ENCODE measurements around the gene RUSC1. TPM values are rescaled to one million over a fixed set of nuclear protein-coding genes. Genes with fewer than 3 reads are reported as not detected.

The RUSC1 gene
- total RNA-seq, 1 experiment from 2014 or later: 80.3 TPM

DNA sequence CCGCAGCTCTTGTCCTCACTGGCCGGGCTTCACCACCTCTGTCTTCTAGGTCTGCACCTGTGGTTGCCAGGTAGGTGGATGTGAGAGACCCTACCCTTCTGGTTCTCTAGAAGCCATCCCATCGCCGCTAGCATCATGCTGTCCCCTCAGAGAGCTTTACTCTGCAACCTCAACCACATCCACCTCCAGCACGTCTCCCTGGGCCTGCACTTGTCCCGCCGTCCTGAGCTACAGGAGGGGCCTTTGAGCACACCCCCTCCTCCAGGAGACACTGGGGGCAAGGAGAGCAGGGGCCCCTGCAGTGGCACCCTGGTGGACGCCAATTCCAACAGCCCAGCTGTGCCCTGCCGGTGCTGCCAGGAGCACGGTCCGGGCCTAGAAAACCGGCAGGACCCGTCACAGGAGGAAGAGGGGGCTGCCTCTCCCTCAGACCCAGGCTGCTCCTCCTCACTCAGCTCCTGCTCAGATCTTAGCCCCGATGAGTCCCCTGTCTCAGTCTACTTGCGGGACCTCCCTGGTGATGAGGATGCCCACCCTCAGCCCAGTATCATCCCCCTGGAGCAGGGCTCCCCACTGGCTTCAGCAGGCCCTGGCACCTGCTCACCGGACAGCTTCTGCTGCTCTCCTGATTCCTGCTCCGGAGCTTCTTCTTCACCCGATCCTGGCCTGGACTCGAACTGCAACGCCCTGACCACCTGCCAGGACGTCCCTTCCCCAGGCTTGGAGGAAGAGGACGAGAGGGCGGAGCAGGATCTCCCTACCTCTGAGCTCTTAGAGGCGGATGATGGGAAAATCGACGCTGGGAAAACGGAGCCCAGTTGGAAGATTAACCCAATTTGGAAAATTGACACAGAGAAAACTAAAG, 1.2 kb downstream of the RUSC1 start:
- POLR2A ChIA-PET (ENCODE audit: unreplicated experiment): interaction anchor here (0.6 to 0.9 kb wide), 4 partner anchors 60 to 405 kb away, joined by 3 to 7 read pairs (median 4); partner anchors contain the start of gene SCAMP3
- peak overlapping the region; percentile 80 for H3K4me3 ChIP-seq (ENCODE audit: low read length)
- H3K79me2 ChIP-seq (ENCODE audit: low read length): peaks cover 25% of the 10 kb centered on the region
- no peak overlapping the region for H3K27ac ChIP-seq (ENCODE audit: low read length)
- H4K20me1 ChIP-seq (ENCODE audit: low read length): no peaks in the 10 kb centered on the region
- DNase-seq (no peak), ATAC-seq (no peak)
- peaks cover 21% of the 10 kb centered on the region for H3K4me1 ChIP-seq (ENCODE audit: insufficient read depth, low read length)
- CTCF ChIA-PET: interaction anchor here (0.6 to 0.7 kb wide), 4 partner anchors 44 to 183 kb away, joined by 3 to 4 read pairs (median 3); partner anchors contain the start of gene CLK2
- peak overlapping the region; percentile 84; the same call in 1 of the 2 replicates for H3K9ac ChIP-seq (ENCODE audit: low read length)
- H3K4me2 ChIP-seq (ENCODE audit: low read length): peak overlapping the region; percentile 93
- no peaks in the 10 kb centered on the region for H3F3A ChIP-seq (ENCODE audit: low read length, unreplicated experiment)
- no peaks in the 10 kb centered on the region for H3K9me3 ChIP-seq (ENCODE audit: low read length)
- no peak overlapping the region for H2AFZ ChIP-seq (ENCODE audit: low read length)
- BruUV-seq (replicated peaks): TSS peak; percentile 25
- H3K36me3 ChIP-seq (ENCODE audit: low read depth, low read length): peaks cover 12% of the 10 kb centered on the region
- H3K9me2 ChIP-seq (replicated peaks; ENCODE audit: low read length): no peaks in the 10 kb centered on the region
- TF ChIP-seq EZH2phosphoT487 (IDR thresholded peaks at IDR 0.05; ENCODE audit: borderline replicate concordance, low read length) (no peak), EZH2 (IDR thresholded peaks at IDR 0.05; ENCODE audit: low read length, unreplicated experiment) (no peak)
- TF ChIP-seq, protein P1, sequence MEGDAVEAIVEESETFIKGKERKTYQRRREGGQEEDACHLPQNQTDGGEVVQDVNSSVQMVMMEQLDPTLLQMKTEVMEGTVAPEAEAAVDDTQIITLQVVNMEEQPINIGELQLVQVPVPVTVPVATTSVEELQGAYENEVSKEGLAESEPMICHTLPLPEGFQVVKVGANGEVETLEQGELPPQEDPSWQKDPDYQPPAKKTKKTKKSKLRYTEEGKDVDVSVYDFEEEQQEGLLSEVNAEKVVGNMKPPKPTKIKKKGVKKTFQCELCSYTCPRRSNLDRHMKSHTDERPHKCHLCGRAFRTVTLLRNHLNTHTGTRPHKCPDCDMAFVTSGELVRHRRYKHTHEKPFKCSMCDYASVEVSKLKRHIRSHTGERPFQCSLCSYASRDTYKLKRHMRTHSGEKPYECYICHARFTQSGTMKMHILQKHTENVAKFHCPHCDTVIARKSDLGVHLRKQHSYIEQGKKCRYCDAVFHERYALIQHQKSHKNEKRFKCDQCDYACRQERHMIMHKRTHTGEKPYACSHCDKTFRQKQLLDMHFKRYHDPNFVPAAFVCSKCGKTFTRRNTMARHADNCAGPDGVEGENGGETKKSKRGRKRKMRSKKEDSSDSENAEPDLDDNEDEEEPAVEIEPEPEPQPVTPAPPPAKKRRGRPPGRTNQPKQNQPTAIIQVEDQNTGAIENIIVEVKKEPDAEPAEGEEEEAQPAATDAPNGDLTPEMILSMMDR (conservative IDR thresholded peaks at IDR 0.05; ENCODE audit: low read depth, low read length): no peak
- no peaks in the 10 kb centered on the region for H3K27me3 ChIP-seq (ENCODE audit: low read length)
- intact Hi-C loops (cut with micrococcal nuclease): no loop called here

DNA sequence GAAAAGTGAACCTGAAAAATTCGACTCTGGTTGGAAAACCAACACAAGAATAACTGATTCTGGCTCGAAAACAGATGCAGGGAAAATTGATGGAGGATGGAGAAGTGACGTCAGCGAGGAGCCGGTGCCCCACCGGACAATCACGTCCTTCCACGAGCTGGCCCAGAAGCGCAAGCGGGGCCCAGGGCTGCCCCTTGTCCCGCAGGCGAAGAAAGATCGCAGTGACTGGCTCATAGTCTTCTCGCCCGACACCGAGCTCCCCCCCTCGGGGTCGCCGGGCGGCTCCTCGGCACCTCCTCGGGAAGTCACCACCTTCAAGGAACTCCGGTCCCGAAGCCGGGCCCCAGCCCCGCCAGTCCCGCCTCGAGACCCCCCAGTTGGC, 1.9 kb downstream of the RUSC1 start:
- POLR2A ChIA-PET (ENCODE audit: unreplicated experiment): interaction anchor here (0.6 to 0.9 kb wide), 2 partner anchors 61 to 129 kb away, joined by 3 read pairs; partner anchors contain the start of gene SCAMP3
- Histone ChIP-seq H3K27ac (ENCODE audit: low read length) (no peak overlapping the region), H3K4me2 (ENCODE audit: low read length) (peak overlapping the region; percentile 93), H3K9me3 (ENCODE audit: low read length) (no peaks in the 10 kb centered on the region), H3K4me1 (ENCODE audit: insufficient read depth, low read length) (peaks cover 21% of the 10 kb centered on the region), H2AFZ (ENCODE audit: low read length) (peak overlapping the region; percentile 92; the same call in 1 of the 2 replicates), H3K79me2 (ENCODE audit: low read length) (peaks cover 29% of the 10 kb centered on the region), H4K20me1 (ENCODE audit: low read length) (no peaks in the 10 kb centered on the region), H3F3A (ENCODE audit: low read length, unreplicated experiment) (no peaks in the 10 kb centered on the region), H3K36me3 (ENCODE audit: low read depth, low read length) (peaks cover 18% of the 10 kb centered on the region), H3K27me3 (ENCODE audit: low read length) (no peaks in the 10 kb centered on the region), H3K9ac (ENCODE audit: low read length) (peak overlapping the region; percentile 84; the same call in 1 of the 2 replicates), H3K9me2 (replicated peaks; ENCODE audit: low read length) (no peaks in the 10 kb centered on the region), H3K4me3 (ENCODE audit: low read length) (peak overlapping the region; percentile 80)
- TF ChIP-seq EZH2phosphoT487 (IDR thresholded peaks at IDR 0.05; ENCODE audit: borderline replicate concordance, low read length): no peak
- intact Hi-C loops (cut with micrococcal nuclease): no loop called here
- CTCF ChIA-PET: interaction anchor here (0.6 to 1.7 kb wide), 4 partner anchors 44 to 76 kb away, joined by 3 to 14 read pairs (median 3); partner anchors contain the start of gene CLK2
- BruUV-seq (replicated peaks): no TSS peak
- ATAC-seq (no peak), DNase-seq (peak; percentile 30)

DNA sequence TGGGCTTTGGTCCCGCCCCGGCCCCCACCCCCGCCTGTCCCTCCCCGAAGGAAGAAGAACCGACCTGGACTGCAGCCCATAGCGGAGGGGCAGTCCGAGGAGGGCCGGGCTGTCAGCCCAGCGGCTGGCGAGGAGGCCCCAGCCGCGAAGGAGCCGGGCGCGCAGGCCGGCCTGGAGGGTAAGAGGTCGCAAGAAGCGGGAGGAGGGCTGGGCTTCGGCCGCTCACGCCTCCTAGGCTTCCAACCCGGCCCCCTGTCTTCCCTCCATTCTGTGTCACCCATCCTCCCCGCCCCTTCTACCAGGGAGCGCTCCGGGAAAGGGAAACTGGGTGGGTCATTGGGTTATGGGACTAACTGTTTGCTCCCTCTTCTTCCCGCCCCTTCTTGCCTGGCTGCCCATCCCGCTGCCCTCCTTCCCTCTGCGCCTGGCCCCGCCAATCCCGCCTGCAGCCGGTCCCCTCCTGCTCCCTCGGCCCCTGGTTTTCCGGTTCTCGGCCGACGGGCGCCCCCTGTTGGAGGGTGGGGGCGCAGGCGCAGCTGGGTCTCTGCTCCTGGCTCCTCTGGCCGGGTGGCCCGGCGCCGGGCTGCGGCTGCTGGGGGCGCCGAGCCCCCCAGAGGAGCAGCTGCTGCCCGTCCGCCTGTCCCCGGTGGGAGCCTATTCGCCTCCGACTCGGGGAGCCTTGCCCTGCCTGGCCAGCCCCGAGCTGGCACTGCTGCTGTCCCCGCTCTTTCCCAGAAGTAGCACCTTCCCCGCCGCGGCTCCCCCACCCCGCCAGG, 2.4 kb downstream of the RUSC1 start:
- no peaks in the 10 kb centered on the region for H3K9me3 ChIP-seq (ENCODE audit: low read length)
- DNase-seq: peak; percentile 95
- H2AFZ ChIP-seq (ENCODE audit: low read length): peak overlapping the region; percentile 92

More for the DNA sequence above, 2.4 kb downstream of the RUSC1 start:
- peaks cover 29% of the 10 kb centered on the region for H3K79me2 ChIP-seq (ENCODE audit: low read length)
- H3F3A ChIP-seq (ENCODE audit: low read length, unreplicated experiment): no peaks in the 10 kb centered on the region
- no peaks in the 10 kb centered on the region for H3K9me2 ChIP-seq (replicated peaks; ENCODE audit: low read length)
- ChIA-PET CTCF (interaction anchor here (0.7 to 1.7 kb wide), 6 partner anchors 46 to 181 kb away, joined by 3 to 14 read pairs (median 4); partner anchors contain the start of genes CLK2 and HCN3), POLR2A (ENCODE audit: unreplicated experiment) (interaction anchor here (0.6 to 1.3 kb wide), 7 partner anchors 46 to 130 kb away, joined by 3 to 6 read pairs (median 3); partner anchors contain the start of genes CLK2, ENTREP3, HCN3 and SCAMP3)
- H4K20me1 ChIP-seq (ENCODE audit: low read length): no peaks in the 10 kb centered on the region
- H3K27me3 ChIP-seq (ENCODE audit: low read length): no peaks in the 10 kb centered on the region
- peak overlapping the region; percentile 84 for H3K9ac ChIP-seq (ENCODE audit: low read length)
- ATAC-seq: peak; percentile 40
- H3K4me2 ChIP-seq (ENCODE audit: low read length): peak overlapping the region; percentile 93
- peak overlapping the region; percentile 80 for H3K4me3 ChIP-seq (ENCODE audit: low read length)
- TF ChIP-seq, protein P1 (conservative IDR thresholded peaks at IDR 0.05; ENCODE audit: low read depth, low read length): peak; percentile 92
- TF ChIP-seq EZH2phosphoT487 (IDR thresholded peaks at IDR 0.05; ENCODE audit: borderline replicate concordance, low read length): no peak
- peaks cover 22% of the 10 kb centered on the region for H3K36me3 ChIP-seq (ENCODE audit: low read depth, low read length)
- peaks cover 21% of the 10 kb centered on the region for H3K4me1 ChIP-seq (ENCODE audit: insufficient read depth, low read length)
- intact Hi-C loops (cut with micrococcal nuclease): loop anchor here (1.0 kb wide), 4 partner anchors 15 to 325 kb away; partner anchors contain the start of genes ENTREP3, FDPS and HCN3
- peak overlapping the region; percentile 83 for H3K27ac ChIP-seq (ENCODE audit: low read length)
- BruUV-seq (replicated peaks): no TSS peak
